ENCODE data around the gene OR10T2. TPM values are rescaled to one million over a fixed set of nuclear protein-coding genes. Genes with fewer than 3 reads are reported as not detected.

OR10T2 gene
- total and polyA plus RNA-seq, 2 of the 4 experiments (the other 2 are of a cell fraction) = not detected

GRCh38 chr1:158407092-158407491 is 7.8 kb upstream of the OR10T2 start:
- BruUV-seq (replicated peaks) = no TSS peak
- H4K8ac ChIP-seq (ENCODE audit: low read depth in 2 of 2, low read length in 2 of 2) = no peak overlapping the region
- H3K14ac ChIP-seq (replicated peaks; ENCODE audit: low read depth, low read length) = no peak overlapping the region
- no peak overlapping the region for H3K4ac ChIP-seq (ENCODE audit: low read depth, low read length)
- dilution Hi-C loops (cut with HindIII; ENCODE audit: low sequenced_read_pairs, unreplicated experiment) = no loop called here
- no peaks in the 10 kb centered on the region for H3K9me3 ChIP-seq (ENCODE audit: control insufficient read depth, insufficient read depth, low read length)
- intact Hi-C loops (cut with micrococcal nuclease) = no loop called here
- no peaks in the 10 kb centered on the region for H3K4me1 ChIP-seq (ENCODE audit: control insufficient read depth, insufficient read depth, low read length)
- WGBS, 2 experiments (ENCODE audit: extremely low coverage in 2 of 2, insufficient read length in 1 of 2) = no CpG with 5 or more reads among the region's 5 CpGs
- no peak overlapping the region for H2BK5ac ChIP-seq (ENCODE audit: low read depth, low read length, poor library complexity, severe bottlenecking)
- no peak overlapping the region for H3K4me3 ChIP-seq (ENCODE audit: insufficient read depth, low read depth, low read length)
- H3K9ac ChIP-seq (ENCODE audit: low read depth, low read length) = no peak overlapping the region
- H4K91ac ChIP-seq (ENCODE audit: insufficient read depth, low read depth, low read length) = no peak overlapping the region
- TF ChIP-seq CTCF (conservative IDR thresholded peaks at IDR 0.05; ENCODE audit: low read depth, low read length) (no peak), MAZ (IDR thresholded peaks at IDR 0.05; ENCODE audit: borderline replicate concordance, low read depth, low read length) (no peak), FOS (IDR thresholded peaks at IDR 0.05; ENCODE audit: low read depth, low read length) (no peak), USF2 (IDR thresholded peaks at IDR 0.05; ENCODE audit: low read depth, low read length) (no peak), ELK1 (IDR thresholded peaks at IDR 0.05; ENCODE audit: borderline replicate concordance, low read depth, low read length) (no peak), MAFK (IDR thresholded peaks at IDR 0.05; ENCODE audit: low read depth, low read length) (no peak), SMC3 (IDR thresholded peaks at IDR 0.05; ENCODE audit: low read depth, low read length) (no peak), NFE2L2 (IDR thresholded peaks at IDR 0.05; ENCODE audit: low read depth, low read length) (no peak), RCOR1 (IDR thresholded peaks at IDR 0.05; ENCODE audit: insufficient replicate concordance, low read length) (no peak), CEBPB (IDR thresholded peaks at IDR 0.05; ENCODE audit: low read depth, low read length) (no peak)
- H3K9me1 ChIP-seq (ENCODE audit: insufficient read depth, low read length) = no peaks in the 10 kb centered on the region
- no peaks in the 10 kb centered on the region for H4K20me1 ChIP-seq (ENCODE audit: insufficient read depth, low read length)
- H3K23ac ChIP-seq (ENCODE audit: low read depth, low read length) = no peak overlapping the region
- no peak overlapping the region for H3K18ac ChIP-seq (ENCODE audit: low read depth, low read length)
- H2AFZ ChIP-seq (replicated peaks; ENCODE audit: low read length, poor library complexity) = no peak overlapping the region
- no peak overlapping the region for H2BK120ac ChIP-seq (ENCODE audit: low read depth, low read length)
- no peak overlapping the region for H4K5ac ChIP-seq (ENCODE audit: low read depth, low read length)
- H3K79me1 ChIP-seq (ENCODE audit: low read depth in 1 of 2, low read length in 2 of 2) = no peaks in the 10 kb centered on the region
- DNase-seq (no peak), ATAC-seq (ENCODE audit: low read depth) (no peak)
- no peak overlapping the region for H3K4me2 ChIP-seq (ENCODE audit: low read depth, low read length)
- ChIA-PET CTCF (no interaction called here), POLR2A (ENCODE audit: unreplicated experiment) (no interaction called here)
- H2AK9ac ChIP-seq (replicated peaks; ENCODE audit: low read depth, low read length, poor library complexity) = no peak overlapping the region
- H2AK5ac ChIP-seq (ENCODE audit: low read depth, low read length) = no peak overlapping the region
- H3K36me3 ChIP-seq (ENCODE audit: control insufficient read depth, insufficient read depth, low read length) = no peaks in the 10 kb centered on the region
- H3K27me3 ChIP-seq (ENCODE audit: control insufficient read depth, insufficient read depth, low read length) = no peaks in the 10 kb centered on the region
- no peak overlapping the region for H3K27ac ChIP-seq (ENCODE audit: insufficient read depth, low read length)
- in situ Hi-C loops (cut with MboI; ENCODE audit: low sequenced_read_pairs) = no loop called here
- no peak overlapping the region for H2BK15ac ChIP-seq (ENCODE audit: low read depth, low read length)
- no peak overlapping the region for H2BK20ac ChIP-seq (ENCODE audit: low read depth, low read length)
- H3K56ac ChIP-seq (ENCODE audit: extremely low read depth, insufficient read depth, low read length) = no peak overlapping the region

All from IMR-90 (cell line).